Stimulated activated CD8-positive, alpha-beta memory T cell treated with anti-CD3 and anti-CD28 coated beads, Interleukin-12 subunit alpha, Interleukin-12 subunit beta, amount 100 ng/mL, for 4 hours (primary cell): ENCODE results near the gene ELOVL6.
"Not testable (repeated sequence)": the region's sequence is repeated elsewhere in the genome, so short reads cannot be mapped to it uniquely, and the experiment has no call there.

ENCODE experiments used
- DNase-seq: peaks from one replicate; pipeline ENCODE4 v3.0.0-alpha.2; 2020; ENCODE audit warnings: low read depth

Gene ELOVL6

DNA sequence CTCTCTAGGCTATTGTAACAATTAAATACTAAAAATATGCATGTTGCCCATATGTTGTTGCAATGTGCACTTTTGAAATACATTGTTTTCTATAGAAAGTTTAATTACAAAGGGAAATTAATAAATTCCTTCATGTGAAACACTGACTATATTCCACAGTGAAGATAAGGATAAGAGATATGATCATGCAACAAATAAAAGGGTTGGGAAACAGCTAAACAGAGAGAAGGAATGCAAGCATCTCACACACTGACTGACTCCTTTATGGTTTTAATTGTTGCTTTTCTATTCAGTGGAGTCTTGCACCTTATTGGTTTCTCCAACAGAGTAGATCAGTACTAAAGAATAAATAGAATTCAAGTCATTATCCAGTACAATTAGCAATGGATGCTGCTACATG, 37.8 kb downstream of the ELOVL6 start:
- DNase-seq: no peak

DNA sequence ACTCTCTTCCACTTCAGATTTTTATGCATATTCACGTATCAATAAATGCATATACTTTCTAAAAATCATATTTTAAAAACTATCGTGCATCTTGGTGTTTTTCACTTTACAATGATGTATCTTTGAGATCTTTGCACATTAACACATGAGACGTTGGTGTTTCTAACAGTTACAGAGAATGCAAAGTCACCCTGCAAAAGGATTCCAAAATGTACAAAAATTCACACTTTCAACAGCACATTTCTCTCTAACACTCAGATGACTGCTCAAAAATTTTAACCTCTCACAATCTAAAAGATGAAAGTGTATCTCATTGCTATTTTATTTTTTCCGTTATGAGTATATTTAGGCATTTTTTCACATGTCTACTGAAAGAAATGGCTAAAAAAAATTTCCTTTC, 38.9 kb downstream of the ELOVL6 start:
- DNase-seq: no peak

DNA sequence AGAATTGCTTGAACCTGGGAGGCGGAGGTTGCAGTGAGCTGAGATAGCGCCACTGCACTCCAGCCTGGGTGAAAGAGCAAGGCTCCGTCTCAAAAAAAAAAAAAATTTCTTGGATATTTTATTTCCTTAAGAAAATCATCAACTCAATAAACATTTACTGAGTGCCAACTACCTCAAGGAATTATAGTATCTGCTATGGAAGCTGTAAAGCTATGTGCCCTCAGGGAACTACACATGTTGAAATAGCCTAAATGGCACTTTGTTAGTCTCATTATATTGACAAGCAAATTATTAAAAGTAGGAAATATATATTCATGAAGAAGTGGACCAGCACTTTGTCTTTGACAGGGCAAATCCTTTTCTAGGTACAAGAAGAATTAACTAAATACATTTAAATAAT, 40.8 kb downstream of the ELOVL6 start:
- DNase-seq: no peak

DNA sequence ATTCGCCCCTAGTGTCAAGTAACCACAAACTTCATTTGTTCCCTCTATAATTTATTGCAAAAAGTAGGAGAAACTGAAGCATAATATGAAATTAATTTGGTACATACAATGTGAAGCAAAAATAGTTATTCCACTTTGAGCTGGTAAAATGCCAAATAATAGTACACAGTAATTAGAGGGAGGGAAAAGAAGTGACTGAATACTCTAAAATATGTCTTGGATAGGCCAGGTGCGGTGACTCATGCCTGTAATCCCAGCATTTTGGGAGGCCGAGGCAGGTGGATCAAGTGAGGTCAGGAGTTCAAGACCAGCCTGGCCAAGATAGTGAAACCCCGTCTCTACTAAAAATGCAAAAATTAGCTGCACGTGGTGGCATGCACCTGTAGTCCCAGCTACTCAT, 41.2 kb downstream of the ELOVL6 start:
- DNase-seq: not testable (repeated sequence)

GRCh38 chr4:110156442-110156841, 42.0 kb downstream of the ELOVL6 start:
- no peak for DNase-seq

DNA sequence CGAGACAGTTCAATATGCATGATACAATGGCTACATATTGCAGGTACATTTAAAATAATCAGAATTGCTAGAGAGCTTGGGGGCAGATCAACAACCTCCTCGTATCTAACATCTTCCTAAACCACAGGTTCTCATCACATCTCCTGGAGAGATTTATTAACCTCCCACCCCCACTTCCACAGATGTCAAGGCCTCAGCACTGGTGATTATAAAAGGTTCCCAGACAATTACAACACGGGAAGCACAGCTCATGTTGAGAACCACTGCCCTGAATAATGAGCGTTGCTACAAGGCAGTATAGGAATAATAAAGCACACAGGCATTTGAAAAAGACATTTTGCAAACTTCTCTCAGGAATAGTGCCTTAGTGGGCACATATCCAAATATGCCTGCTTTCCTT, 42.8 kb downstream of the ELOVL6 start:
- DNase-seq: no peak

GRCh38 chr4:110154582-110154981, 43.8 kb downstream of the ELOVL6 start:
- DNase-seq: no peak

GRCh38 chr4:110152386-110152785, 46.0 kb downstream of the ELOVL6 start:
- no peak for DNase-seq

DNA sequence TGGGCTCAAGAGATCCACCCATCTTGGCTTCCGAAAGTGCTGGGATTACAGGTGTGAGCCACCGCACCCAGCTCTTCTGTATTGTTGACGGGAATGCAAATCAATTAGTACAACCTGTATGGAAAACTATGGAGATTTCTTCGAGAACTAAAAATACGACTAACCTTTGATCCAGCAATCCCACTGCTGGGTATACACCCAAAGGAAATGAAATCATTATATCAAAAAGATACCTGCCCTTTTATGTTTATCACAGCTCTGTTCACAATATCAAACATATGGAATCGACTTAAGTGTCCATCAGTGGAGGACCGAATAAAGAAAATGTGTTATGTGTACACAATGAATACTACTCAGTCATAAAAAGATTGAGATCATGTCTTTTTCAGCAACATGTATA, 49.3 kb downstream of the ELOVL6 start:
- DNase-seq: no peak

DNA sequence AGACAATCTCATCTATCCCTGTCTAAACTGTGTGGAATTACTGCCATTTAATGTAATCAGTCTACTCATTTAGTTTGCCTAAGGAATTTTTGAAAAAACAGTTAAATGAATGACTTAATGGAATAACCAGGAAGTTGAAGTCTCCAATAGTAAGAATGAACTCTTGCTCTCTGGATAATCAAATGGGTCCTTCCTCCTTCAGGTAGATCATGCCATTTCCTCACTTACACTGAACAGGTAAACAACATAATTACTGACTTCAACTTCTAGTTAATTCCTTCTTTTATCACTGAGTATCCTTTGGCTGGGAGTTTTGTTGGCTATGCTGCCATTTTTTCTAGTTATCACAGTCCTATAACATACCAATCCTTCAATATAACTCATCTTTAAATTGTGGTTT, 56.0 kb downstream of the ELOVL6 start:
- DNase-seq: no peak

- no peak for DNase-seq
Observed at GRCh38 chr4:110139815-110140214, 58.6 kb downstream of the ELOVL6 start.

DNA sequence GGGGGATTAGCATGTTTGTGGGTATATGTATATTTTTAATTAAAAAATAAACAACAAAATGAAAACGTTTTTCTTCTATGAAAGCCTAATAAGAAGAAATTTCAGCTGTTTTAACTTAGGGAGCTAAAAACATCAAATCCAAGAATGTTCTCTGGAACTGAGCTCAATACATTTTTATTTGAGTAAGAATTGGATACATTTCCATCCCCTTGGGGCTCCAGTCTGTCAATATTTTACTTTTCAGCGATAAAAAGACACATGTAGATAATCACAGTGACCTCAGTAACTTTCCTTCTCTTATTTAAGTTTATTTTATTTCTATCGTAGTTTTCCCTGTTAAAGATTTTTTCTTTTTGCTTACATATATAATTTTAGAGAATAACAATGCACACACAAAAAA, 59.3 kb downstream of the ELOVL6 start:
- DNase-seq: no peak

- DNase-seq: no peak
Observed at GRCh38 chr4:110138551-110138950, 59.9 kb downstream of the ELOVL6 start.

- DNase-seq: no peak
Observed at GRCh38 chr4:110137829-110138228, 60.6 kb downstream of the ELOVL6 start.

DNA sequence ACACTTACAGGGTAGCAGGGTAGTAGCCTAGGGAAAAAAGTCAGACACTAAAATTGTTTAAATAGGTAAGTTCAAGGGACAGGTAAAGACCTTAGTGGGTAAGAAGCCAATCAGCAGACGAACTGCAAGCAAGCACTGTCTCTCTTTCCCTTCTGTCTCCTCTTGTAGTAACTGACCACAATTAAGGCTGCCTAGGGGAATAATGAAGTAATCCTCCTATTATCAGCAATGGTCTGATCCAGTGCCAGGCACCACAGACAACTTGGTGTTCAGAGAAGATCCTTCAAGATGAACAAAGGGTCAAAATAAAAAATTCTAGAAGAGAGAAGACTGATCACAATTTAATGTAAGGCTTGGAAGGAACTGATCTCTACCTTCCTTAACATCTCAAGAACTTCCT, 62.9 kb downstream of the ELOVL6 start:
- no peak for DNase-seq

DNA sequence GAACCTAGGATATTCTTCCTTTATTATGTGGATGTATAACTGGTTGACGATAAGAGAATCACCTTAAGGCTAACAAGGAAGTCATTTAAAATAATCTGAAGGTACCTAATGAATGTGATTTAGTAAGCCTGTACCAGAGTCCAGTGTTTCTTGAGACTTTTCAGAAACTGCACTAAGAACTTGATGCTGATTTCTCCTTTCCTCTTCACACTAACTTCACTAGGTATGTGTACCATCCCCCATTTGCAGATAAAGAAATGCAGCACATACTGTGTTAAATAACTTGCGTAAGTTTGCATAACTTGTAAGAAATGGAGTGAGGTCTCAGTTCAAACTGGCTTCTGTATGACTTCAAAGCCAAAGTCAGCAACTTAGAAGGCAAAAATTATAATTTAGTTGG, 63.3 kb downstream of the ELOVL6 start:
- DNase-seq: no peak

GRCh38 chr4:110134269-110134869, 64.0 kb downstream of the ELOVL6 start:
- DNase-seq: no peak

- DNase-seq: no peak
Observed at GRCh38 chr4:110132816-110133719, 65.3 kb downstream of the ELOVL6 start.

- no peak for DNase-seq
Observed at GRCh38 chr4:110131916-110132315, 66.5 kb downstream of the ELOVL6 start.

DNA sequence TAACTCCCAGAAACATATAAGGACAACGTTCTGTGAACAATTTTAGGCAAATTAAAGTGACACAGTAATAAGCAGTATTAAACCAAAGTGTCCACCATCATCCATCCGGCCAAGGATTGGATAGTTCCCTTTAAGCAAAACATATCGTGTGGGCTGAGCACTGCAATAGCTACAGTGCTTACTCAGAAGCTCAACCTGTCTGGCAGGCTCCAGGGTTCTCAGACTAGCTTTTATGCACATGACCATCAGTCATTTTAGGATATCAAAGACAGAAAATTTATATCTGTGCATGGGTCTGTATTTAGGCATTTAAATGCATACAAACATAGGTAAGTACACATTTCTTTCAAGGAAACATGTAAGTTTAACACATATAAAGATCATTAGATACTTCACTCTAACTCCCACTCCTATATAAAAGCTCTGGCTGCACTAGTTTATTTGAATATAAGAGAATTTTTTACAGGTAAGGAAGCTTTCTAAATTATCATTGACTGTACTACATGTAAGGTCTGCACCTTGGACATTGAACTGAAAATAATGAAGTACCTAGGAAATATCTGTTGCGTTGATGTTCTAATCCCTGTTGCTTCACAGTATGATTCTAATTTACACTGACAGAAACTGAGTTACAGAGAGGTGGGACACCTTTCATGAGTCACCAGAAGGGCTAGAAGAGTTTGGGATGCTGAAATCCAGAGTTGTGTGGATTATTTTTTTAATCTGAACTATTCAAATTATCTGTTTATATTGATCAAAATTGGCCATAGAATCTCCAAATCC, 67.6 kb downstream of the ELOVL6 start:
- DNase-seq: no peak

DNA sequence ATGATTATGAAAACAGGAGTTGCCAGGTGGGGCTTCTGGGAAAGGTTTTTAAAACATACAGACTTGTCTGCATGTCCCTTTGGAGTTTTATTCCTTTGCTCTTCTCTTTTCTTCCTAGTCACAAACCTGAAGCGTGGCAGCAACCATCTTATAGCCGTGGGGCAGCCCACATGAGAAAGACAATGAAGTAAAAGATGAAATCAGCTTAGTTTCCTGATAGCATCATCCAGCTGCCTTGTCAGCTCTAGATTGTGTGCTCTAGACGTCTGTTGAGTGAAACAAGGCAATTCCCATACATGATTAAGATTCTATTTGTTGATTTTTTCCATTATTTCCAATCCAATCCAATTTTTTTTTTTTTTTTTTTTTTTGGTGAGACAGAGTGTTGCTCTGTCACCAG, 68.9 kb downstream of the ELOVL6 start:
- DNase-seq: no peak

GRCh38 chr4:110128472-110128919, 69.9 kb downstream of the ELOVL6 start:
- DNase-seq: no peak

DNA sequence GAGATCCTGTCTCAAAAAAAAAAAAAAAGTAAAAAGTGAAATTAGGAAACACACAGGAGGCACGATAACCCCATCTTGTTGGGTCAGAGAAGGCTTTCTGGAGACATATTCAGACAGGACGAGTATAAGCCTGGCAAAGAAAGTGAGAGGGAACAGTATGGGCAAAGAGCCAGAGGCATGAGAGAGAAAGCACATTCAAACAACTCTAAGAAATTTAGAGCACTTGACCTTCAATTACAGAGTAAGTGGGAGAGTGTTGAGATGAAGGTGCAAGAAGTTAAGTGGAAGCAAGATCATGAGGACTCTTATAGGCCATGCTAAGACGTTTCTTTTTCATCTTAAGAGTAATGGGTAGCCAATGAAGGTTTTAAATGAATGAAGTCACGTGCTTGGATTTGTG, 70.4 kb downstream of the ELOVL6 start:
- DNase-seq: no peak
